NCI-H1694 (cell line): Measurements from ENCODE around the gene NPY2R.

Source experiments
- DNase-seq: peaks from one replicate; lab custom pipeline; 2025; lab: John Stamatoyannopoulos, UW

NPY2R gene, protein sequence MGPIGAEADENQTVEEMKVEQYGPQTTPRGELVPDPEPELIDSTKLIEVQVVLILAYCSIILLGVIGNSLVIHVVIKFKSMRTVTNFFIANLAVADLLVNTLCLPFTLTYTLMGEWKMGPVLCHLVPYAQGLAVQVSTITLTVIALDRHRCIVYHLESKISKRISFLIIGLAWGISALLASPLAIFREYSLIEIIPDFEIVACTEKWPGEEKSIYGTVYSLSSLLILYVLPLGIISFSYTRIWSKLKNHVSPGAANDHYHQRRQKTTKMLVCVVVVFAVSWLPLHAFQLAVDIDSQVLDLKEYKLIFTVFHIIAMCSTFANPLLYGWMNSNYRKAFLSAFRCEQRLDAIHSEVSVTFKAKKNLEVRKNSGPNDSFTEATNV

DNA sequence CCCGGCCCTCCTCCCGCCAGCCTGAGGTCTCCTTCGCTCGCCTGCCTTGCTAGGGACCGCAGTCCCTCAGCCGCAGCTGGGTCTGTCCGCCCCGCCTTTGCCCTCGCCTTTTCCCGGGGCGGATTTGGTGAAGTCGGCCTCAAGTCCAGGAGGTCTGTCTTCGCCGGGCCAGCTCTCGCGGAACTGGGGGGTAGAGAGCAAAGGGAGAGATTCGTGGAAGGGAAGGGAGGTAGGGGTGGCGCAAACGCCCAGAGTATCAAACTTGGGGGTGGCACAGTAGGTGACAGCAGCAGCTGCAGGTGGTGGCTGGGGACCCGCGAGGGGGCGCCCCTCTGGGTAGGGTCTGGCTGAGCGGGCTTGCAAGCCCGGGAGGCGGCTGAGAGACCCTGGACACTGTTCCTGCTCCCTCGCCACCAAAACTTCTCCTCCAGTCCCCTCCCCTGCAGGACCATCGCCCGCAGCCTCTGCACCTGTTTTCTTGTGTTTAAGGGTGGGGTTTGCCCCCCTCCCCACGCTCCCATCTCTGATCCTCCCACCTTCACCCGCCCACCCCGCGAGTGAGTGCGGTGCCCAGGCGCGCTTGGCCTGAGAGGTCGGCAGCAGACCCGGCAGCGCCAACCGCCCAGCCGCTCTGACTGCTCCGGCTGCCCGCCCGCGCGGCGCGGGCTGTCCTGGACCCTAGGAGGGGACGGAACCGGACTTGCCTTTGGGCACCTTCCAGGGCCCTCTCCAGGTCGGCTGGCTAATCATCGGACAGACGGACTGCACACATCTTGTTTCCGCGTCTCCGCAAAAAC lies at the start of gene NPY2R:
NPY2R (plus strand) TSS at position 379 of the 797 bp plus-strand sequence. CDS start 5,304 bp downstream, outside the sequence.
- DNase-seq = no peak

DNA sequence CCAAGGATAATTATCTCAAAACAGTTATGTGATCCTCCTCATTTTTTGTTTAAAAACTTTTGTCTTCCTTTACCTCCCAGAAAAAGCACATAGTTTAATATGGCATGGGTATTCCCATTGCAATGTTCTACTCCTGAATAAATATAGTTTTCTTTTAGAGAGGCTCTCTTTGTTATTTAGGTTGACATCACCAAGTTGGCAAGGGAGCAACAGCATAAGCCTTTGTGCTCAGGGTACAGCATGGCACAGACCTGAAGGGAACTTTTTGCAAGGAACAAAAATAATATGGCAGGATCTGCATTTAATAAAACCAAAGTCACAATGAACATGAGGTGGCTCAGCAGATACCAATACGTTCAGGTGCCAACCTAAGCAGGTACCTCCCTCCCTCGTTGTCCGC lies 47.1 kb upstream of the NPY2R start:
- DNase-seq = no peak

DNA sequence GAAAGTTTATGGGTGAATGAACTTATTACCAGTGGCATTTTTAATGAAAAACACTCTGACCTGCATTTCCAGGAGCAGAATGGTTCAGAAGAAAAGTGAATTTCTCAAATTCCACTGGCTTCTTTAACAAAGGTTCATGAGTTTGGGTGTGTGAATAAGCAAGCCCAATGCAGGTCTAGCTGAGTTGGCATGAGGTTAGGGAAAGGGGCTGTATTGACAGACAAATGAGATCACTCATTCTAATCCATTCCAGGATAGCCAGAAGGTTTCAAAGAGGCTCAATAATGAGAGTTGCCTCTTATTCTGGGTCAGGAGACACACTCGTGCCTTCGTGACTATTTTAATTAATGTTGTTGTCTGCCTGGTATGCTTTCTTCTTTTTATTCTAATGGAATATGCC lies 43.7 kb upstream of the NPY2R start:
- DNase-seq = no peak

DNA sequence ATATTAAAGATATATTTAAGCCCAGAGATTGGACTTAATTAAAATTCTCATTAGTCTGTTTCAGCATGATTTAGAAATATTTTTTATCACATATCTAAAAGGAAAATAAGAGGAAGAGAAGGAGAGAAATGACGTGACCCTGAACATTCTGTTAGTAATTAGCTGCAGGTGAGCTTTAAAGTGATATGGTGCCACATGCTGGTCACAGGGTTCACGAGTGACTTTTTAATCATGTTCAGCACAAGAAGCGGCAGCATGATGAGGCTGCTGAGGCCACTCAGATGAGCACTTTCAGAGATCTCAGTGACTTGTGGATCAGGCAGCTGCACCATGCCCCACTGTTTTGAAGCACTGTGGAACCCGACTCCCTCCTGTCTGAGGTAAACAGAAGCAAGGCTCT lies 37.9 kb upstream of the NPY2R start:
- DNase-seq = no peak

DNA sequence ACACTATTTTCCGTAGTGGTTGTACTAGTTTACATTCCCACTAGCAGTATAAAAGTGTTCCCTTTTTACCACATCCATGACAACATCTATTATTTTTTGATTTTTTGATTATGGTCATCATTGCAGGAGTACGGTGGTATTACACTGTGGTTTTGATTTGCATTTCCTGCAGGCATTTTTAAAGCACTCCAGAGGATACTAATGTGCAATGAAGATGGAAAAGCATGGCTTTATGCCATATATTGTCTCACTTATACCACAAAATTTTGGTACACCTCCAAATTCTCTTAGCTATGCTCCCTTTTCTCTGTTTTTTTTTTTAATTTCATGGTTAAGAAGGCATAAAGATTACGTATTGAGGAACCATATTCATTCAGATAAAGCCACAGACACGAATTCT lies 35.1 kb upstream of the NPY2R start:
- no peak for DNase-seq

DNA sequence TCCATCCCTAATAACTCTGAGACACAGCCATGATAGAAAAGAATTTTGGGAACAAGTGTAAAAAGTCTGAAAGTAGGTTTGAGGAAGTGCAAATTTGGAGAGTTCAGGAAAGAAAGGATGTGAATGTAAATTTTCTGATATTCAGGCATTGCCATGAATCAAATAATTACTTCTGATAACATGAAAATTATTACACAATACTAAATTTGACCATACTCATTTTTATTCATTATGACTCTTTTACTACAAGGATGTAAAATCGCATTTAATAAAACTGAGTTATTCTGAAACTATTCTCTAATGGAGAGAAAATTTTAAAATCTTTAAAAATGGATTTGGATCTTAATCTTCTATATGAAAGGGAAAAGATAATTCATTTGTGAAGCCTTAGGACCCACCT lies 33.8 kb upstream of the NPY2R start:
- DNase-seq = no peak

DNA sequence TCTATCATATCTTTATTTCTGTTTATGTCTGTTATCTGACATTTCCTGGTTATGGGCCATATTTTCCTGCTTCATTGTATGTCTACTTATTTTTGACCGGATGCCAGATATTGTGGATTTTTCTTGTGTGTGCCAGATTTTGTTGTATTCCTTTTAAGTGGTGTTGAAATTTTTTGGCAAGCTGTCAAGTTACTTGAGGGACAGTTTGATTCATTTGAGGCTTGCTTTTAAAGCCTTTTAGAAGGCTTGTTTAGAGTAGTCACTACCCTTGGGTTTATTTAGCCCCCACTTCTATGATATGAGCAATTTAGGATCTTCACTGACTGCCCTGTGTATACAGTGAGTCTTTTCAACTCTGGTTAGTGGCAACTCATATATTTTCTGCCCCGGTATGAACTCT lies 29.2 kb upstream of the NPY2R start:
- no peak for DNase-seq

DNA sequence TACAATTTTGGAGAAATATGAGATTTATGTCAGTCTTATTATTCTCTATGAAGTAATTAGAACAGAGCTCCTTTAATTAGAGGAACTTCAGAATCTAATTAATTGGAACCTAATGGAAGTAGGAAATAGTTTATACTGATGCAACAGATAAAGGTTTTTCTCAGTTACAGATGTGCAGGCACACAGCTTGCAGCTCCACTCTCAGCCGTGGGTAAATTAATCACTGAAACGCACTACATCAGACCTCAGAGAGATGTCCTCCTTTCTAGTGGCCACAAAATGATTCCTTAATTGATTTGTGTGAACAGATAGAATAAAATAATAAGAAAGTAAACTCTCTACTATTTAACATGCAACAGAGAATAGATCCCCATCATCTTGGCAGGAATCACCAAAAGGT lies 21.5 kb upstream of the NPY2R start:
- DNase-seq = no peak

DNA sequence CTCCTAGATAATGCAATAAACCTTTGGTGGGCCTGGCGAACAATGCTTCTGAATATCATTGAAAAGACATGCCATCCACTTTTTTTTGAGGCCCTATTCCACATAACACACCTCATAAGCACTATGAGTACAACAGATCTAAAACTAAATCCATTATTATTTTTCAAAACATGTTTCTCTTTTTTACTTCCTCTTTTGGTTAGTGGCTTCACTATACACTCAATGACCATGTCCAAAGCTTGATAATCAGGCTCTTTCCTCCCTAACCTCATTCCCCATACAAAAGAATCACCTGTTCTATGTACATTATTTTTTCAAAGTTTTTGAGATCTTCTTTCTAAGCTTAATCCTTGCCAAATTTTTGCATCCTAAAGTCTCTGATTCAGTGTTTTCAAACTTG lies 20.4 kb upstream of the NPY2R start:
- DNase-seq = no peak

DNA sequence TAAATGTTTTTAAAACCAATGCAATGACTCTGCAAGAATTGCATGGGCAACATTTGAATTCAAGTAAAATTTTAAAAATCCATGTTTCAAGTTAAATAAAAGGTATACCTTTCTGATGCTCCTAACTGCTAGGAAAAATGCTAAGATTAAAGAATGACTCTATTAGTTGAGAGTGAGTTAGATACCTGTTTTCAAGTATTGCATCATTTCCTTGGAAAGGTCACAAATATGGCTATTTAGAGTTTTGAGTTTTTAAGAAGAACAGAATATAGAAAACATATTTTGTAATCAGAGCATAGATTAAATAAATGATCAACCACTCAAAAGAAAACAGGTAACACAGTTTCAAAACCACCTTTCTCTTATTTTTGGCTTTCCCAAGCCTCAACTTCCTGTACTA lies 18.3 kb upstream of the NPY2R start:
- no peak for DNase-seq

DNA sequence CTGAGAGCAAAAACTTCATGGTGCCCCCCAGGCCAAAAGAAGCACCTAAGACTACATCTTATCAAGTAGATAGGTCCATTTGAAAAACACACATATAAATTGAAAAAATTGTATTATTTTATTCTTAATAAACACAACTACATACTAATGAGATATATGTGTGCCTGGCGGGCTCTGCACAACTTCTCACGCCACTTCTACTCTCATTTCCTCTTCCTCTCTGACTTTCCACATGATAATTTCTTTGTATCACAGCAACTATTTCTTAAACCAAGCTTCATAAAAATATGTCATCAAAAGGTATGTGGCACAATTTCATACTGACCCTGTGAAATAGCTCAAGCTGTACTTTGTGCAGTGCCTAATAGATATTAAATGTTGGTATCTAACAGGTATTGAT lies 10.7 kb upstream of the NPY2R start:
- DNase-seq = no peak

DNA sequence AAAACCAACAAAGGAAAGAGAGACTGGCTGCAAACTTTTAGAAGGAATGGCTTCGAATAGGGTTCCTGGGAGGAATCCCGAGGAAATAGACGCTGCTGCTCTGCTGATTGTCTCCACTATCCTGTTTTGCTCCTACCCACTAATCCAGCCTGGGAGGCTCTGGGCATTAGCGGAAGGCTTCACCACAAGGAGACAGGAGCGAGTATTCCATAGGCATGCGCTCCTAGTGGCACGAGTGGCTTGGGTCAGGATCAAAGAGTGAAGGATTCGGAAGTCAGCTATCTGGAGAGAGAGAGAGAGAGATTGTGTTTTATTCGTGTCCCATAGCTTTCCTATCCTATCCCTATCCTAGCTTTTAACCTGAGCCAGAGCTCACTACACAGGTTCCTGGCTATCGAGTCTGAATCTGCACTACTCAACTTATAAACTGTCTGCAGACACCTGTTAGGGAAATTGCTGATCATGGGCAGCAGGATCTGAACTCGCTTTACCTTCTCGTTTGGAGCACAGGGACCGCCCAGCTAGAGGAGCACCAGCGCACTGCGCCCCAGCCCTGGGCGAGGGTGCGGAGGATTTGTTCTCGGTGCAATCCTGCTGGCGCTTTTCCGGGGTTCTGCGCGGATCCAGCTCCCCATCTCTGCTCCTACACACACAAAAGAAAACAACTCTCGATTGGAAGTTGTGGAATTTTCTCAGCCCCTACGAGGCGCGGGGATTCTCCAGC lies 740 bp upstream of the NPY2R start:
- DNase-seq = no peak

DNA sequence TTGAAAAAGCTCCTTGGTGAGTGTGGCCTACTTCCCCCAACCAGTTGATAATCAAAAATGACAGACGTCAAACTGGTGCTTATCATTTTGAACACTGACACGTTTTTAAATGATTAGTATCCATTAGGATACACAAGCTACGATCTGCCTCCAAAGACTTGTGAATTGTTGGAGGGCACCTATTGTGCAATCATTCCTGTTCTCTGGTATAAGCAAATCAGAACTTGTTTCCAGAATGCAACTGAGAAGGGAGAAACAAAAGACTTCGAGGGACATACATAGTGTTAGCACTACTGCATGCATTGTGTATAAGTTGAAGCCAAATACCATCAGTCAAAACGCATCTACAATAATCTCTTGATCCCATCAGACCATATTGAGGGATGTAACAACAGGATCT lies 11.6 kb downstream of the NPY2R start:
- no peak for DNase-seq

DNA sequence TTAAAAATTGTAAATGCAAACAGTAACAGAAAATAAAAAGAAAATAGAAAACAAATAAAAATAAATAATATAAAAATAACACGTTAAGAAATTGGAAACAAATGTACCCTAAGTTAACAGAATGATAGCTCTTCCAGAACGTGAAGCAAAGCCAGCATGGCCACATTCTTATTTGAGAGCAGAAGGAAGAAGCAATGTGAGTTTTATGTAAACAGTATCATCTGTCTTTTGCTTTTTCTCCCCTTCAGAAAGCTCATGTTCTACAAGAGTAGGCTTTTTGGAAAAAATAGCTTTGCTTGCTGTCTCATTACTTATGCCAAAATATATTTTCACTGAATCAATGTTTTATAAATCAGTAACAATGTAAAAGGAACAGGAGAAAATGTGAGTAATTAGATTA lies 18.7 kb downstream of the NPY2R start:
- DNase-seq = no peak

DNA sequence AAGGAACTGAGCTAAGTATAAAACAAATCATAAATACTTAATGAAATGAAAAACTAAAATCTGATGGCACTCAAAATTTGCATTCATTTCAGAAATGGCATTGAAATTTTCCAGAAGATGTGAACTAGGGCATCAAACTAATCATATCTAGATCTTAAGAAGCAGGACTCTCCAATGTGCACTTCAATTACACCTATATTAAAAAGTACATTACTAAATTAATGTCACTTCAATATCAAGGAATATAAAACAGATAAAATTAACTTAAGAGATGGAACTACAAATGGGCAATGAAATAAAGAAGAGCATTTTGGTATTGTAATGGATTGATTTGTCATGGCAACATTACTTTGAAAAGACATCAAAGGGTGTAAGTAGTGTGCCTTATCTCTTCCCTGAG lies 20.3 kb downstream of the NPY2R start:
- no peak for DNase-seq

DNA sequence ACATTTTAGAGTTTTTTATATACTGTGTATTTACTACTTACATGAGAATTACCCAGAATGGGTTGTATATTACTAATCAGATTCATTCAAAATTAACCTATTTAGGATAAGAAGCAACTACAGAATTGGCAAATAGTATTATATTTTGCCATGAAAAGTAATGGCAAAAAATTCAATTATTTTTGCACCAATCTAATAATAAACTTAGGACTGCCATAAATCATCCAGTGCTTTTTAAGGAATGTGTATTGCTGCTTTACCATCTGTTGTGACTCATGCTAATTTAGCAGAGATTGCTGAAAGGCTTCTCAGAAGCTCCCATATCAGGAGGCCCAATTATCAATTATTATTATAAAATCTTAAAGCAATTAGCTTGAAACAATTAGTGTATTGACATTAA lies 24.0 kb downstream of the NPY2R start:
- no peak for DNase-seq

DNA sequence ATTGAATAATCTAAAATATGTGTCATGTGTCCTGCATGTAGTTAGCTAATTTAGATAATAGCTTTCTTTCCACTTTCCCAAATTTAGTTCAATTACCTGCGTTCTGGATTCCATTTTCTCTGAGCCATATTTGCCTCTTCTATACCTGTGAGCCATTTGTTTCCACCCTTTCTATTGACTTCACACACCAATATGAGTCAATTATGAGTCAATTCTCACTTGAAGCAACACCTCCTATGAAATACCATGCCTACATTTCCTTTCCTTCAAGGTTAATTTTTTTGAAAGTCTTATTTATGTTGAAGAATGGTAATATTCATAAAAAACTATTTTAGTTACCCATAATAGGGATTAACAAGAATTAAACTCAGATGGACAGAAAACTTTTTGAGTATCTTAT lies 25.8 kb downstream of the NPY2R start:
- no peak for DNase-seq

DNA sequence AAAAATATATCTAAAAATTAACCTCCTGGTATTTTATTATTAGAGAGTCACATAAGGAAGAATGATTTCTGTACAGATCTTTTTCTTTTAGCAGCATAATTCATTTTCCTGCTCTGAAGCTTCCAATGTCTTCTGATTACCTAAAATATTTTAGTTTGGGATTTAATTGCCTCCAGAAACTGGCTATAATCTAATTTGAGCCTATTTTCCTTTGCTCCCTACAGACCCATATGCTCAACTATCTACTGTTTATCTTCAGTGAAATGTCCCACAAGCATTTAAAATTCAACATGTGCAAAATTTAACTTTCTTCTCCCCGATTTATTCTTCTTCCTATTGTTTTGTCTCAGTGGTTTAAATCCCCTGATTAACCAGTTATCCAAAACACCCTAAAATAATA lies 29.1 kb downstream of the NPY2R start:
- no peak for DNase-seq

DNA sequence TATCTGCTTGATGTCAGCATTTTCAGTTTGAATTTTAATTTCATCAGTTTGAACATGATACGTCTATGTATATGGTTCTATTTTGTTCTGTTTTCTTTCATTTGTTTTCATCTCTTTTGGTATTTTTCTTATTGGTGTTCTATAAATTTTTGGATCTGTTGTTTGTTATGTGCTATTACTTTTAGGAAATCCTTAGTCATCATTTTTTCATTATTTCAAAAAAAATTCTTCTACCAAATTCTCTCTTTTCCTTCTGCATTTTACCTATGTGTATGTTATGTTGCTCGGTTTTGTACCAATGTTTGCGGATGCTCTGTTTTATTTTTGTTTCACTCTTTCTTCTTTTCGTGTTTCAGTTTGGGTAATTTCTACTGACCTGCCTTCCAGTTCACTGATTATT lies 32.8 kb downstream of the NPY2R start:
- no peak for DNase-seq

DNA sequence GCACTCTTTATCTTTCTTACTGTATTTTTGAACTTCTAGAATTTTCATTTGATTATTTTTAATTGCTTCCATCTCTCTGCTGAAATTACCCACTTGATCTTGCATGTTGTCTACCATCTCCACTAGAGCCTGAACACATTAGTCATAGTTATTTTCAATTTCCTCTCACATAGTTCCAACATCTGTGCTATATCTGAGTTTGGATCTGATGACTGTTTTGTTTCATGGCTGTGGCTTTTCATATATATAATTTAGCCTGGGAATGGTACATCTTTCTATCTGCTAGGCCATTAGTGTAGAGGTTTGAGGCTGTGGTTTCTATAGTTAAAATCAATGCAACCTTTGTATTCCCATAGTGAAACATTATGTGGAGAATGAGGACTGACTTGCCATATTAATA lies 33.2 kb downstream of the NPY2R start:
- no peak for DNase-seq

DNA sequence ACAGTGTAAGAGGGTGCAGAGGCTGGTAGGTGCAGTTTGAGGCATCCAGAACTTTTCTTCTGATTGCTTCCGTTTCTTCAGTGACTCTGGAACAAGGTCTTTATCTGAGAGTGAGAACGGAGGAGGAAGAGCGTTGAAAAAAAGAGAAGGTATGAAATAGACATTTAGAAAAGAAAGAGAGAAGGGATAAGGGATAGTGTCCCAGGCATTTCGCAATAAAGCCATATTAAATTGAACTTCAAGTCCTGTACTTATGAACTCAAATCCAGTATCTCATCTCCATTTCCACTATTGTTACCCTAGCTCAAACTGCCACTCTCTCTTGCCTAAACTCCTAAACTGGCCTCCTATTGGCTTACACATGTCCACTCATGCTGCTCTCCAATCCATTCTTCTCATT lies 36.7 kb downstream of the NPY2R start:
- no peak for DNase-seq

DNA sequence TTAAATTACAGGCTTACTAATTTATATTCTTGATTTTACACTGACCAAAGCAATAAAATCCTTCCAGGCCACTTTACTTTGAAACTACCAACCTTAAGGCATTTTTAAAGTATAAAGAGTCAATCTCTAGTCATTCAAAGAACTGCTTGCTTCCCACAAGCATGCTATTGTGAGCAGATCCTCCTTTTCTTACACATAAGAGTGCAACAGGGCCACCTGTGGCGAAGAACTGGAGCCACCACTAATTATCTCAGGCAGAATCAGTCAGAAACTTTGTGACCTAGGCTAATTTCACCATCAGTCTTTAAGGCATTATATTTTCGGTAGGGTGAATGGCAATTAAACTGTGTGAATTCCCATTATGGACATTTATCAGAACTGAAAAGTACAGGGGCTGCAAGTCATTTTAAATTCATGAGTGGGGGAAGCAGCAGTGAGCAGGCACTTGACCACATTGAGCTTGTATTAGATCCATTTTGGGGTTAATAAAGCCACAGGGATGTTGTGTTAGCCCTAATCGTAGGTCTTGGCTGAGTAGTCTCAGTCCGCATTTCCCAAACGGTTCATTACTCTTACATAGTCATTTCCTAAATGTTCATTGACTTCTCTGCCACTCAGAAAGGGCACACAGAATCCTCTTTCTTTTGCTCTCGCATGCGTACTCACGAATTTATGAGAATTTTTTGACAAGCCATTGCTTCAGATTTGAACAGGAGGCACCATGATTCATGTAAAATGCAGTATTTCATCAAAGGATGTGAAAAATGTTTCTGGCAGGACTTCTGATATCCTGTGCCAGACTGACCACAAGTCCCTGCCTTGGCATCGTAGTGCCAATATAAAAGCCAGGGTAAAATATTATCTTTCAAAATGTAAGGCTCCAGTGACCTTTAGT lies 39.8 kb downstream of the NPY2R start:
- no peak for DNase-seq
